Stimulated activated CD8-positive, alpha-beta memory T cell treated with anti-CD3 and anti-CD28 coated beads, Interleukin-15, amount 100 ng/mL, for 1 hour (primary cell): ENCODE measurements around the gene SYN1.

Experiments used
- DNase-seq: peaks from one replicate; pipeline ENCODE4 v3.0.0-alpha.2; 2020; ENCODE audit warnings: low read depth

Gene SYN1

GRCh38 chrX:47595716-47596251 is 23.9 kb downstream of the SYN1 start:
- no peak for DNase-seq

GRCh38 chrX:47593522-47593921 is 26.1 kb downstream of the SYN1 start:
- DNase-seq = no peak

DNA sequence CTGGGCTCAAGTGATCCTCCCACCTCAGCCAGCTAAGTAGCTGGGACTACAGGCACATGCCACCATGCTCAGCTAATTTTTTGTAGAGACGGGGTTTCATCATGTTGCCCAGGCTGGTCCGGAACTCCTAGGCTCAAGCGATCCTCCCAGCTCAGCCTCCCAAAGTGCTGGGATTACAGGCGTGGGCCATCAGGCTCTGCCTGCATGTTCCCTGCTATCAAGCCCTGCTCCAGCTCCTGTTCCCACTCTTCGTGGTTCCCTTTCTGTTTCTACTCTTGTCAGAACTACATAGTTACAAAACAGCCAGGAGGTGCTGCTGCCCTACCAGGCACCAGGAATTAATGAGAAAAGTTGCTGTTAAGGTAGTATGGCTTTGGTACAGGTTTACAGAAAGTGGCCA is 28.7 kb downstream of the SYN1 start:
- DNase-seq = no peak

DNA sequence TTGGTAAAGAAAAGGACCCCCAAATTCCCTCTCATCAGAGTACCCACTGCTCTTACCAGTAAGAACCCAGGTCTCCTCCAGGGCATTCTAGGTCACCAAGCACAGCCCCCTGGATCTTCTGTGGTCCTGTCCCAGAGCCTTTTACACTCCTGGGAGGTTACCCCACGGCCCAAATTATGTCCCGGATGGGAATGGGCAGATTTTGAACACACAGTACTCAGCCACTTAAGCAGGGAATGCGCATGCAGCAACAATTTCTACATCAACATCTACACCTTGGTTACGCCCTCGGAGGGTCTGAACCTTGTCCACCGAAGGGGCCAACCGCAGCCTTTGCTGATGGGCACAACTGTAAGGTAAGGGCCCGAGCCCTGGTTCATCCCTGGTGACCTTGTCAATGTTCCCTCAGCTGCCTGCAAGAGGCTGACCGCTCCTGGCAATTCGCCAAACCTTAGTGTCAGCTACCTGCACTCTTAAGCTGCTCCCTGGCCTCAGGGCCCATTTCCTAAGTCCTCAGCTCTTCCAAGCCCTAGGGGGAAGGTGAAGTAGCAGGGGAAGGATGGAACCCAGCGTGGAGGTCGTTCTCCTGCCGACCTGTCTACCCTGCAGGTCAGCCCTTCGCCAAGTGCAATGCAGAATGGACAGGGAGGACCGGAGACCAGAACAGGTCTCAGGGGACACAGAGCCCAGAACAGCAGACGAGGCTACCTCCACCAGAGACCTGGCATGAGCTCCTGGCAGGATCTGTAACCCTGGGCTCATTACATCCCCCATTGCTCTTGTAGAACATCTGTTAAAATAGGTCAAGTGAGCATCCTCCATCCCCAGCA is 31.5 kb downstream of the SYN1 start:
- no peak for DNase-seq

DNA sequence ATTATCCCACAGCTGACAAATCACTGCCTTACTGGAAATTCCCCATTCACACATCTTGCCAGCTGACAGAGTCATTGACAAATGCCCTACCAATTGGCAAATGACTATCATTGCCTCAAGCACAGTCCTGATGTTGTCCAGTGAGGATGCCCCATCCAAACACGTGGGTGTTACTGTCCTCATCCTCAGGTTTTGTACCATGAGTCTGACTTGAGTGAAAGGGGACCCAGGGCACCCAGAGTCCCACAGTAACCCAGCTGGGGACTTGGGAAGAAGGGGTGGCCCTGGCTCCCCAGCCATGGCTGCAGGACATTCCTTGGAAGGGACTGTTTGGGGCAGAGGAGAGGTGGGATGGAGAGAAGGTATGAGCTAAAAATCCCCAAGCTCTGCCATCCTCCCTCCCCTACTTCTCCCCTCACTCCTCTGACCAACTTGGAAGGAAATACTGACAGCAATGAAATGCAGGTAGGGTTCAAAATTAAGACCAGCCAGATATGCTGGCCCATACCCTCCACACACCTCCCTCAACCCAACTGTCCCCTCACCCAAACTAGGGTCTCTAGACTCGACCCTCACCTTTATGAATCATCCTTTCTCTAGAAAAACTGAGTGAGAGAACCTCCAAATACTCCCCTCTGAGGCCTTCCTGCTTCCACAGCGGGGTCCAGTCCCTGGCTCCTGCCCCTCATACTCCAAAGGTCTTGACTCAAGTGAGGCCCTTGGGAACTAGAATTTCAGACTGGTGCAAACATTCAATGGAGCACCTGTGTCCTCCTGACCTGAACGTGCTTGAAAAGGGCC is 32.4 kb downstream of the SYN1 start:
- no peak for DNase-seq

DNA sequence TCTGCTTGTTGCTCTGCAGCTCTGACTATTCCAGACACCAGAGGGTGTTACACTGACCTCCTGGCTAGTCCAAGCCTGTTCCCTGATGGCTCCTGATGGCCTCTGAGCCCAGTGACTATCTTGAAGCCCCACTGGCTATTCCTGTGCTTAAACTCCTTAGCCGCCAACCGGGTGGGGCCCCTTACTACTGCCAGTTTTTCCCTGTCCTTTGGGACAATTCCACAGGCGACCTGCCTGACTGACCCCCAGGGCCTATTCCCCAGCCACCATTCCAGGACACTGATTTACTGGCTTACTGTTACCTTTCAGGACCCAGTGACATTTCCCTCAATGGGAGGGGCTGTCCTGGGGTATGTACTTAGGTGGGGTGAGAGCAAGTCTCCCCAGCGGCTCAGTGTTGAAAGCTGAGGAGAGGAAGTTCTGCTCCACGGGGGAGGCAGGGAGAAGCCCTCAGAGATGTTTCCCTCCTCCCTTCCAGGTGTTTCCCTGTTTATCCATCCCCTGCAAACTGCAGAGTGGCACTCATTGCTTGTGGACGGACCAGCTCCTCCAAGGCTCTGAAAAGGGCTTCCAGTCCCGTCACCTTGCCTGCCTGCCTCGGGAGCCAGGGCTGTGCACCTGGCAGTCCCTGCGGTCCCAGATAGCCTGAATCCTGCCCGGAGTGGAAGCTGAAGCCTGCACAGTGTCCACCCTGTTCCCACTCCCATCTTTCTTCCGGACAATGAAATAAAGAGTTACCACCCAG is 33.4 kb downstream of the SYN1 start:
- DNase-seq = no peak

GRCh38 chrX:47585273-47585672 is 34.4 kb downstream of the SYN1 start:
- no peak for DNase-seq

DNA sequence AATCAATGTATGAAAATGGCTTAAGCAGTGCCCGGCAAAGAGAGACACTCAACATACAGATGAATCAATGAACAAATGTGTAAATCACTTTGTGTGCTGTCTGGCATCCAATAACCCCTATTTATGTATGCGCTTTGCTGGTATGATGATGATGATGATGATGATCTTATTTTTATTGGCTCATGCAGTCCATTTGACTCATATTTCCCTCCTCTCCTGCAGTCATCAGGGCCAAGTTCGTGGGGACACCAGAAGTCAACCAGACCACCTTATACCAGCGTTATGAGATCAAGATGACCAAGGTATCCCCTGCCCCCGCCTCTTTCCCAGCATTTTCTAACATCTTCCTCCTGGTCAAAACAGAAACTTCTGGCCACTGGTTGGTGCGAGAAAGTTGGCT is 34.9 kb downstream of the SYN1 start:
- DNase-seq = no peak

DNA sequence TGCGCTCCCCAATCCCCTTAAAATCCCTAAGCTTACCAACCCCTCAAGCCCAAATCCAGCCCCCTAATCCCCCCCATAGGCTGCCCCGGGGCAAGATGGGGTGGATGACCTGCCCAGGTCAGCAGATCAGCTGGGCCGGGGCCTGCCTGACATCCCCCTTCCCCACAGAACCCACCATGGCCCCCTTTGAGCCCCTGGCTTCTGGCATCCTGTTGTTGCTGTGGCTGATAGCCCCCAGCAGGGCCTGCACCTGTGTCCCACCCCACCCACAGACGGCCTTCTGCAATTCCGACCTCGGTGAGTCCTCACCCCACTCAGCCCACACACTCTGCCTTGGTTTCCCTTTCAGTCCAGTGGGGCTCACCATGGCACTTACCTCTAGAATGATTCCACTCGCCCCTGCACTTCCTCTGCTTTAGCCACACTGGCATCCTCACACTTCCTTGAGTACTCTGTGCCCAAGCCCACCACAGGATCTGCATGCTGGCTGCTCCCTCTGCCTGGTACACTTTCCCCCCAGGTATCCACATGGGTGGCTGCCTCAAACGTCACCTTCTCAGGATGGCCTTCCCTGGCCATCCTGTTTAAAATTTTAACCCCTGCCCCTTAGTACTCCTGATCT is 36.3 kb downstream of the SYN1 start:
- no peak for DNase-seq

DNA sequence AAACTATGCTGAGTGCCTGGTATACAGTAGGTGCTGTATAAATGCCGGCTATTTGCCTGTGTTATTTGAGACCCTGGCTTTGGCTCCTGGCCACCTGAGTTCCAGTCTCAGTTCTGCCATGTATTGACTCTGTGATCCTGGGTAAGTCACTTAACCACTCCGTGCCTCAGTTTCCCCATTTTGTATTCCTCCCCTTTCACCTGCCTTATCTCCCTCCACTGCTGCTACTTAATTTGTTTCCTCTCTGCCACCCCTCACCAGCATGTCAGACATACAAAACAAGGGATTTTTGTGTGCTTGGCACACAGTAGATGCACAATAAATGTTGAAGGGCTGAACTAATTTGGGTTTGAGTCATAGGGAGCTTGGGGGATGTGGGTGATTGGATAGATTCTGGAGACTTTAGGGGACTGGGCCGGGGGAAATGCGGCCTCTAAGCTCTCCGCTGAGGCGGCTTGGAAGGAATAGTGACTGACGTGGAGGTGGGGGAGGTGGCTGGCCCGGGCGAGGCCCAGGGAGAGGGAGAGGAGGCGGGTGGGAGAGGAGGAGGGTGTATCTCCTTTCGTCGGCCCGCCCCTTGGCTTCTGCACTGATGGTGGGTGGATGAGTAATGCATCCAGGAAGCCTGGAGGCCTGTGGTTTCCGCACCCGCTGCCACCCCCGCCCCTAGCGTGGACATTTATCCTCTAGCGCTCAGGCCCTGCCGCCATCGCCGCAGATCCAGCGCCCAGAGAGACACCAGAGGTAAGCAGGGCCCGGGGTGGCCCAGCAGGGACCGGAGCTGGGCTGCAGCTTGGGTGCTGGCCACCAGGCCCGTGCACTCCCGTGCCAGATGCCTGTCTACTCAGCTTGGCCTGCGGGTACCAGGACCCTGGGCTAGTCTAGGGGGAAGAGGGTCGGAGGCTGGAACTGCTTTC is 37.7 kb downstream of the SYN1 start, which contains the start of gene TIMP1:
Gene TIMP1, plus strand, starts transcription at position 706 of the 917 bp plus-strand sequence. CDS start 980 bp downstream, outside the sequence.
- DNase-seq = peak; percentile 54

DNA sequence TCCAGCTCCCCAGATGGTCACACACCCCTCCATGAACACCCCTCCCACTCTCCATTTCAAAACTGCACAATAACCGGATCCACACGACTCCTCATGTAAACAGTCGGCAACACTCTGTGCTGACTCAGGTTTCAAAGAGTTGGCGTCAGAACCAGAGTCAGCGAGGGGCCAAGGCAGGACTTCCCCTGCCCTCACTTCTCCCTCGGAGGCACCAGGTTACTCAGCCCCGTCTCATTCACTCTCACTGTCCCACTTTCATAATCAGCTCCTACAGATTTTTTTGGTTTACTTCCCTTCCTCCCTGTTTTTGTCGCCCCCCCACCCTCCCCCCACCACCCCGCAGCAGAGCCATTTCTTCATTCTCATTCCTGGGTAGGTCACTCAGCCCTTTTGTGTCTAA is 40.1 kb downstream of the SYN1 start:
- DNase-seq = no peak

GRCh38 chrX:47578692-47579091 is 41.0 kb downstream of the SYN1 start:
- no peak for DNase-seq

DNA sequence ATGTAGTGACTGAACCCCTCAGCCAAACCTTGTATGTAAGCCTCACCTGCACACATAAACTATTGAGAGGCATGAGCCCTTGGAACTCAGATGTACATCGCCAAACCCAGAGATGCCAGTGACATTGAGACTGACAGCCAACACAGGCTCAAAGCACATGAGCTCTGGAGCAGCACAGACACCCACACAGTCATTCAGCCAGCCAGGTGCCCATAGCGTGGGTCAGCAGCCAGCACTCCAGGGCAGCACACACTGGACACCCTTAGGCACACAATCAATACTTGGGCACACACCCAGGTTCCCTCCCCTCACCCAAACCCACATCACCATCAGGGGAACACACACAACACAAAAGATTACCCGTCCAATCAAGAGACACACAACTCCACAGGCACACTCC is 41.8 kb downstream of the SYN1 start:
- no peak for DNase-seq

DNA sequence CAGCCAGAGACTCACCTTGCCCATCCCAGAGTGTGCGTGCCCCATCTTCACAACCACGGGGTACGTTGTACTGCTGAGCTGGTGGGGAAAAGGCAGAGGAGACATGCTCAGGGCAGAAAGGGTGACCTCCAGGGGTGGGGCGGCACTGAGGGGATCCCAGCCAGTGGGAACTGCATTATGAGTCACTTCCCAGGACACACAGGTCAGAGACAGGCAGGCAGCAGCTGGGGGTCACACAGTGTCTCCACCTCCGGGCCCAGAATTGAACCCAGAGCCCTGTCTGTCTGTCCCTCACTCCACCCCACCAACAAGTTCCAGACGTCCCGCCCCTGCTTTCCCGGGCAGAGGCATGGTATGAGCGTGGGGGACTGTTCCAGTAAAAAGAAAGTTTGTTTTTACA is 42.2 kb downstream of the SYN1 start:
- no peak for DNase-seq

DNA sequence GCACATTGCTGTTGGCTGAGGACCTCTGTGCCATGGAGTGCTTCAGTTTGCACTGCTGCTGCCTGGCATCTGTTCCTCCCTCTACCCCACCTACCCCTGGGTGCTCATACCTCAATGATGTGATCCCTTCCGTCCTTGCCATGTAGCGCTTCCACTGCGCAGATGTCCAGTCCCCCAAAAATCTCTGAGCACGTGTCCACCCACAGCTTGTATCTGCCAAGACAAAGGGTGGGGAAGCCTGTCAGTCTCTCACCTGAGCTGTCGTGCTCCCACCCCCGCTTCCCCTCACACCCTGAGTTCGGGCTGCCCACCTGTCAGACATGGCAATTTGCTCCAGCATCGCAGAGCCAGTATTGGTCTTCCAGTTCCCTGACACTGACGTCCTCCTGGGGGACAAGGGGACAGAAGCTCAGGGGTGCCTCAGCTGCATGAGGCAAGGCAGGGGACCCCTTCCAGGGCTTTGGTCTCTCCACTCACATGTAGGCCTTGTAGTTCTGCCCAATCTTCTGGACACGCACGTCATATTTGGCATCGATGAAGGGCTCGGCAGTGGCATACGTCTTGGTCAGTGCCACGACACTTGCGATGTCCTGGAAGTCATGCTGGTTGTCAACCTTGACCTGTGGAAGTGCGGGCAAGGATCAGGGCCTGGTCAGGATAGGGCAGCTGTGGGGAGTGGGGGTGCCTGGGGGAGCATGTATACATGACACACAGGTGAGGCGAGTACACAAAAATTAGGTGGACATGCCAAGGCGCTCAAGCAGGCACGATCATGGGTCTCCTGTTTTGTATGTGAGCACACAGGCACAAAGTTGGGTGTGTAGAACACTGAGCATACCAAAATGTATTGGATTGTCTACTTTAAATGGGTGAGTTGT is 43.4 kb downstream of the SYN1 start:
- DNase-seq = no peak

DNA sequence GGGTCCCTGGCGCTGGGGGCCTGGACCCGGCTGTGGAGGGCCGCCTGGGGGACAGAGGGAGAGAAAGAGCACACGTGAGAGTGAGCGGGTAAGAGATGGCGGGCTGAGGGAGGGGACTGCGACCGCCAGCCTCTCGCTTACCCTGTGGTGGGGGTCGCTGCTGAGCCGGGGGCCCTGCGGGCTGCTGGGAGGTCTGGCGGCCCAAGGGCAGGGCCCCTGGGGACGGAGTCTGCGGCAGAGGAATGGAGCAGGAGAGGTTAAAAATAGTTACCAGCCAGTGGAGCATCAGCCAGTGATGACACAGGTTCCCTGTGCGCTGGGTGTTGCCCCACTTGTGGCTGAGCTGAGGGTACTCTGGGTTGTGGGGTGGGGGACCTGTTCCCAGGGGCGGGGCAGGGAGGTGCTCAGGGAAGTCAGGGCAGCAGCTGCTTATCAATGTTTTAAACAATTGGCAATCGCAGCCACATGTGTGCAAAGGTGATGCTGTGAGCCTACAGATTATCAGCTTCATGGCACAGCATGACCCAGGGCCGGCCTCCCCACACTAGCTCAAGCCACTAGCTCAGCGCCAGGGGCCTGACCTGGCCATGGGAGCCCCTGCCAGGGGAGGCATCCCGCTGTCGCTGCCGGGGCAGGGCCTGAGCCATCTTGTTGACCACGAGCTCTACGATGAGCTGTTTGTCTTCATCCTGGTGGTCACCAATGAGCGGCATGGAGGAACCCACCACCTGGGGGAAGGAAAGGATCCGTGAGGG is 44.9 kb downstream of the SYN1 start:
- DNase-seq = no peak

- DNase-seq = no peak
Measured at GRCh38 chrX:47574076-47574546, 45.5 kb downstream of the SYN1 start.

DNA sequence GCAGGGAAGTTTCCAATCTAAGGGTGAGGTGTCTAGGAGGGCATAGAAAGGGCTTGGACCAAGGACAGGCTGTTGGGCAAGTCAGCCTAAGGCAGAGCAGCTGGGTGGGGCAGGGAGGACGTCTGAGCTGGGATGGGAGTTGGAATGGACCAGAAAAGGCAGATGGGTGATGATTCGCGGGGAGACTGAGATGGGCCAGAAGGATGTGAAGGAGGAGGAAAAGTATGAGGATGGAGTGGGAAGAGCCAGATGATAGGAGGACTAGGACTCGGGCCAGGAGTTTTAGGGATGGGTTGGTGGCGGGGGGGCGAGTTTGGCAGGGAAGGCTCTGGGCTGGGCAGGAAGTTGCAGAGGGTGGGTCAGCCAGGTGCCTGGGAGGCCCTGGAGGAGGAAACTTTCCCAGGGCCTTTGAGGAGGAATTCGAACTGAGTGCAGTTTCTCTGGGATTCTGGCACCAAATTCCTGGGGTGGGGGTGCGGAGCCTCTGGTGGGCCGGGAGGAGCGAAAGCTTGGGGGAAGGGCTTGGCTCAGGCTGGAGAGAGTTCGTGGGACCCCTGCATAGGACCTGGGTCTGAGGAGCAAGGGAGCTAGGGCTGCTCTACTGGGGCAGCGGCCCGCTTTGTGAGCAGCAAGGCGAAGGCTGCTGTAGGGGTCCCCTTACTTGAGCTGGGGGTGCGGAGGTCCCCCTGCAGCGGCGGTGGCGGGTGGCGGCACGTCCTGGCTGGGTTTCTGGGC is 46.1 kb downstream of the SYN1 start:
- DNase-seq = no peak
